ENCODE data around the gene DZIP1. TPM values are rescaled to one million over a fixed set of nuclear protein-coding genes. Genes with fewer than 3 reads are reported as not detected.
A peak's percentile ranks its signal among the peaks of the same experiment; 100 is the strongest.

DZIP1 gene
- total and polyA plus RNA-seq, 2 of the 8 experiments (the other 6 are each of a cell fraction or from before 2014, with no cell fraction given) = 7.6 to 24.6 TPM

GRCh38 chr13:95642999-95643398 is 1.5 kb downstream of the DZIP1 start:
- FAIRE-seq = no peak
- Histone ChIP-seq H3K18ac (ENCODE audit: extremely low read depth, low read length) (no peak overlapping the region), H3K36me3 (ENCODE audit: control insufficient read depth in 2 of 4, insufficient read depth in 4 of 4, low read length in 3 of 4) (peaks cover 0 to 11% (median 2%) of the 10 kb centered on the region in 4 experiments; a peak in 2 of 8 replicates), H3K56ac (replicated peaks; ENCODE audit: insufficient read length, low read depth, low read length) (no peak overlapping the region), H2BK120ac (replicated peaks; ENCODE audit: low read depth, low read length) (no peak overlapping the region), H3K23me2 (ENCODE audit: low read depth, low read length) (peaks cover 9% of the 10 kb centered on the region), H3K27me3 (replicated peaks in 1 of 4; ENCODE audit: control insufficient read depth in 3 of 4, extremely low read depth in 1 of 4, insufficient read depth in 3 of 4, low read length in 3 of 4) (no peaks in the 10 kb centered on the region; a peak in 1 of 7 replicates), H3K4me2 (ENCODE audit: insufficient read depth in 1 of 2, low read depth in 2 of 2, low read length in 2 of 2) (peak overlapping the region; percentile 72 to 94), H3K9ac (replicated peaks in 1 of 4; ENCODE audit: extremely low read depth in 1 of 4, low read depth in 3 of 4, low read length in 3 of 4) (no peak overlapping the region), H2BK12ac (ENCODE audit: low read depth, low read length) (no peak overlapping the region), H2AK5ac (ENCODE audit: low read depth, low read length) (no peak overlapping the region), H3K79me2 (ENCODE audit: control insufficient read depth in 1 of 2, insufficient read depth in 2 of 2, low read length in 2 of 2) (no peaks in the 10 kb centered on the region), H3K4ac (replicated peaks; ENCODE audit: insufficient read length, low read depth, low read length) (no peak overlapping the region), H4K20me1 (replicated peaks in 1 of 2; ENCODE audit: control insufficient read depth in 1 of 2, insufficient read depth in 2 of 2, low read length in 2 of 2) (peaks cover 2 to 3% of the 10 kb centered on the region in 2 experiments), H3K79me1 (ENCODE audit: low read depth, low read length) (0 out of 2 replicates have a peak, but pooled peaks cover 2% of the 10 kb centered on the region), H4K5ac (ENCODE audit: insufficient read length, low read depth, low read length) (no peak overlapping the region), H3K9me3 (ENCODE audit: insufficient read depth in 2 of 2, low read depth in 1 of 2, low read length in 1 of 2) (no peaks in the 10 kb centered on the region), H3K27ac (ENCODE audit: low read depth, low read length) (no peak overlapping the region), H4K91ac (replicated peaks; ENCODE audit: insufficient read length, low read length) (no peak overlapping the region), H2BK15ac (ENCODE audit: low read length) (no peak overlapping the region), H4K8ac (ENCODE audit: extremely low read depth, insufficient read depth, low read length) (no peak overlapping the region), H3K4me3 (ENCODE audit: extremely low read depth in 1 of 4, insufficient read depth in 2 of 4, low read depth in 3 of 4, low read length in 4 of 4) (peak overlapping the region; percentile 51 to 84 (median 67); a peak in 7 of 8 replicates), H3K4me1 (replicated peaks in 1 of 4; ENCODE audit: control insufficient read depth in 3 of 4, insufficient read depth in 4 of 4, low read length in 3 of 4) (peaks cover 3 to 17% (median 7%) of the 10 kb centered on the region in 4 experiments; a peak in 6 of 7 replicates), H2BK5ac (ENCODE audit: low read depth, low read length) (no peak overlapping the region), H2AFZ (ENCODE audit: low read length) (no peak overlapping the region), H3K23ac (ENCODE audit: insufficient read length) (no peak overlapping the region), H2BK20ac (ENCODE audit: low read length) (no peak overlapping the region), H3K14ac (ENCODE audit: insufficient read length) (no peak overlapping the region)
- POLR2A ChIA-PET (ENCODE audit: partially characterized antibody) = interaction anchor here (0.6 to 1.7 kb wide), 8 partner anchors 10 to 1232 kb away, joined by 3 to 6 read pairs (median 3); no protein-coding TSS in a partner anchor
- WGBS, 2 experiments (ENCODE audit: extremely low coverage in 1 of 2, insufficient coverage in 1 of 2, insufficient read length in 1 of 2, insufficient replicate concordance in 2 of 2, low coverage in 1 of 2, low lambda C conversion rate in 2 of 2, missing lambda C conversion rate in 1 of 2) = 52% methylated on average over 3 of the region's 3 CpGs; no CpG with 5 or more reads in 1 of the 2 experiments
- no peak for DNase-seq (ENCODE audit: low read depth in 1 of 2, low spot score in 2 of 2)
- CTCF ChIA-PET (ENCODE audit: partially characterized antibody) = interaction anchor here (1.1 to 1.6 kb wide), 7 partner anchors 18 to 191 kb away, joined by 3 to 9 read pairs (median 5); no protein-coding TSS in a partner anchor
- no peak for TF ChIP-seq BCL11A (IDR thresholded peaks at IDR 0.05; ENCODE audit: low read depth in 2 of 2, low read length in 2 of 2)
- TF ChIP-seq YY1 (IDR thresholded peaks at IDR 0.05; ENCODE audit: low read depth, low read length) = no peak
- no peak for TF ChIP-seq POLR2A (IDR thresholded peaks at IDR 0.05; ENCODE audit: control extremely low read depth in 1 of 2, low read depth in 2 of 2, low read length in 2 of 2)
- TF ChIP-seq SIRT6 (IDR thresholded peaks at IDR 0.05; ENCODE audit: low read length) = no peak
- TF ChIP-seq ATF2 (IDR thresholded peaks at IDR 0.05; ENCODE audit: low read length) = no peak
- no peak for TF ChIP-seq MAX (IDR thresholded peaks at IDR 0.05)
- TF ChIP-seq CEBPB (IDR thresholded peaks at IDR 0.05; ENCODE audit: low read depth, low read length) = no peak
- no peak for TF ChIP-seq CBX8 (IDR thresholded peaks at IDR 0.05; ENCODE audit: borderline replicate concordance, low read depth, low read length)
- no peak for TF ChIP-seq PHF8 (conservative IDR thresholded peaks at IDR 0.05; ENCODE audit: low read depth, low read length)
- no peak for TF ChIP-seq HDAC6 (IDR thresholded peaks at IDR 0.05; ENCODE audit: low read depth, low read length)
- TF ChIP-seq TAF7 (optimal IDR thresholded peaks at IDR 0.05; ENCODE audit: borderline replicate concordance, low read depth, low read length) = no peak
- TF ChIP-seq RBBP5 (IDR thresholded peaks at IDR 0.05; ENCODE audit: borderline replicate concordance, low read depth, low read length) = no peak
- no peak for TF ChIP-seq SP1 (IDR thresholded peaks at IDR 0.05; ENCODE audit: low read depth, low read length)

All from H1 (cell line).